HG03280 (cell line): ENCODE measurements around the gene PPIL1.
"Not testable (repeated sequence)": the region's sequence is repeated elsewhere in the genome, so short reads cannot be mapped to it uniquely, and the experiment has no call there.

Experiments
- ATAC-seq: cut with Tn5 transposase; IDR thresholded peaks from one replicate; pipeline ENCODE4 v1.9.1; 2021; ENCODE audit warnings: mild to moderate bottlenecking, moderate library complexity; ENCODE audit not compliant: unreplicated experiment

PPIL1 gene

GRCh38 chr6:36874443-36875249 lies at the start of gene PPIL1:
Gene PPIL1, minus strand, starts transcription at chr6:36874803. Its CDS starts 31 bp downstream, at chr6:36874772.
- peak; percentile 83 for ATAC-seq

GRCh38 chr6:36924131-36924530 lies 49.5 kb upstream of the PPIL1 start:
- ATAC-seq: no peak

GRCh38 chr6:36920546-36920945 lies 45.9 kb upstream of the PPIL1 start:
- no peak for ATAC-seq

- no peak for ATAC-seq
Observed at GRCh38 chr6:36920049-36920448, 45.4 kb upstream of the PPIL1 start.

GRCh38 chr6:36917541-36918193 lies 43.1 kb upstream of the PPIL1 start:
- no peak for ATAC-seq

- ATAC-seq: no peak
Observed at GRCh38 chr6:36916126-36916525, 41.5 kb upstream of the PPIL1 start.

GRCh38 chr6:36915599-36915998 lies 41.0 kb upstream of the PPIL1 start:
- no peak for ATAC-seq

GRCh38 chr6:36914227-36914794 lies 39.7 kb upstream of the PPIL1 start:
- no peak for ATAC-seq

- no peak for ATAC-seq
Observed at GRCh38 chr6:36913082-36913481, 38.5 kb upstream of the PPIL1 start.

- peak; percentile 85 for ATAC-seq
Observed at GRCh38 chr6:36912586-36912985, 38.0 kb upstream of the PPIL1 start.

- ATAC-seq: peak; percentile 25
Observed at GRCh38 chr6:36912030-36912454, 37.4 kb upstream of the PPIL1 start.

GRCh38 chr6:36908747-36909146 lies 34.1 kb upstream of the PPIL1 start:
- ATAC-seq: no peak

GRCh38 chr6:36907781-36908180 lies 33.2 kb upstream of the PPIL1 start:
- no peak for ATAC-seq

- no peak for ATAC-seq
Observed at GRCh38 chr6:36906539-36907325, 32.1 kb upstream of the PPIL1 start.

- ATAC-seq: no peak
Observed at GRCh38 chr6:36904851-36905393, 30.3 kb upstream of the PPIL1 start.

- no peak for ATAC-seq
Observed at GRCh38 chr6:36904114-36904513, 29.5 kb upstream of the PPIL1 start.

- no peak for ATAC-seq
Observed at GRCh38 chr6:36897609-36898008, 23.0 kb upstream of the PPIL1 start.

- ATAC-seq: no peak
Observed at GRCh38 chr6:36893976-36894932, 19.7 kb upstream of the PPIL1 start.

GRCh38 chr6:36891153-36891552 lies 16.6 kb upstream of the PPIL1 start:
- ATAC-seq: not testable (repeated sequence)
